ENCODE data around the gene FAM135A.

- TF ChIP-seq EZH2 (IDR thresholded peaks at IDR 0.05; ENCODE audit: low read depth) = no peak
- TF ChIP-seq, protein P1, sequence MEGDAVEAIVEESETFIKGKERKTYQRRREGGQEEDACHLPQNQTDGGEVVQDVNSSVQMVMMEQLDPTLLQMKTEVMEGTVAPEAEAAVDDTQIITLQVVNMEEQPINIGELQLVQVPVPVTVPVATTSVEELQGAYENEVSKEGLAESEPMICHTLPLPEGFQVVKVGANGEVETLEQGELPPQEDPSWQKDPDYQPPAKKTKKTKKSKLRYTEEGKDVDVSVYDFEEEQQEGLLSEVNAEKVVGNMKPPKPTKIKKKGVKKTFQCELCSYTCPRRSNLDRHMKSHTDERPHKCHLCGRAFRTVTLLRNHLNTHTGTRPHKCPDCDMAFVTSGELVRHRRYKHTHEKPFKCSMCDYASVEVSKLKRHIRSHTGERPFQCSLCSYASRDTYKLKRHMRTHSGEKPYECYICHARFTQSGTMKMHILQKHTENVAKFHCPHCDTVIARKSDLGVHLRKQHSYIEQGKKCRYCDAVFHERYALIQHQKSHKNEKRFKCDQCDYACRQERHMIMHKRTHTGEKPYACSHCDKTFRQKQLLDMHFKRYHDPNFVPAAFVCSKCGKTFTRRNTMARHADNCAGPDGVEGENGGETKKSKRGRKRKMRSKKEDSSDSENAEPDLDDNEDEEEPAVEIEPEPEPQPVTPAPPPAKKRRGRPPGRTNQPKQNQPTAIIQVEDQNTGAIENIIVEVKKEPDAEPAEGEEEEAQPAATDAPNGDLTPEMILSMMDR (conservative IDR thresholded peaks at IDR 0.05) = no peak
These were observed 95.6 kb downstream of the FAM135A start for GRCh38 chr6:70508953-70509352.

All from PC-9 (cell line).